PC-9 (cell line): ENCODE data around the gene PPP1CB. TPM values are rescaled to one million over a fixed set of nuclear protein-coding genes. Genes with fewer than 3 reads are reported as not detected.

Experiments used
- BruUV-seq: library from RNA; stranded (reverse); fragments of 400-500 nt; replicated peaks from 2 replicates; lab custom pipeline; 2021; lab: Mats Ljungman, UMichigan
- CTCF ChIA-PET: fragments of 300-600 bp; sonication (Branson Sonifier 250); formaldehyde crosslinking; loops from one replicate; lab custom pipeline; 2022; ENCODE audit warnings: antibody characterized with exemption; lab: Charles Lee
- POLR2A ChIA-PET: fragments of 300-600 bp; sonication (Branson Sonifier 250); formaldehyde crosslinking; loops from one replicate; lab custom pipeline; 2022; ENCODE audit warnings: antibody characterized with exemption; ENCODE audit not compliant: unreplicated experiment; lab: Charles Lee
- DNase-seq, 2 experiments: peaks; one replicate each; pipeline versions ENCODE4 v3.0.0 to v3.0.0-alpha.2; 2015 to 2022; ENCODE audit warnings: mixed read lengths in 1 of 2
- H2AFZ ChIP-seq: fragments of 200-600 bp; sonication (generic); 2 replicates; pipeline ENCODE4 v1.8.1; 2017; ENCODE audit warnings: antibody characterized with exemption
- H3F3A ChIP-seq: fragments of 200-600 bp; sonication (generic); 2 replicates; pipeline ENCODE4 v1.8.1; 2017; ENCODE audit warnings: antibody characterized with exemption, mild to moderate bottlenecking, low read depth; ENCODE audit not compliant: insufficient read depth
- H3K27ac ChIP-seq: fragments of 200-600 bp; sonication (generic); 2 replicates; pipeline ENCODE4 v1.6.1; 2016; ENCODE audit warnings: mixed run types
- H3K27me3 ChIP-seq: fragments of 200-600 bp; sonication (generic); 2 replicates; pipeline ENCODE4 v1.6.1; 2016; ENCODE audit warnings: low read depth, mixed run types; ENCODE audit not compliant: insufficient read depth
- H3K36me3 ChIP-seq: fragments of 200-600 bp; sonication (generic); 2 replicates; pipeline ENCODE4 v1.6.1; 2016; ENCODE audit warnings: low read depth, mixed run types
- H3K4me1 ChIP-seq: fragments of 200-600 bp; sonication (generic); replicated peaks from 2 replicates; pipeline ENCODE4 v1.6.1; 2016; ENCODE audit warnings: mixed run types; ENCODE audit not compliant: insufficient read depth
- H3K4me2 ChIP-seq: fragments of 200-600 bp; sonication (generic); 2 replicates; pipeline ENCODE4 v1.6.1; 2017; ENCODE audit warnings: mixed run types
- H3K4me3 ChIP-seq: fragments of 200-600 bp; sonication (generic); 2 replicates; pipeline ENCODE4 v1.6.1; 2016; ENCODE audit warnings: mixed run types
- H3K79me2 ChIP-seq: fragments of 200-600 bp; sonication (generic); 2 replicates; pipeline ENCODE4 v1.6.1; 2017; ENCODE audit warnings: low read depth, mixed run types
- H3K9me2 ChIP-seq: fragments of 200-600 bp; sonication (generic); 2 replicates; pipeline ENCODE4 v1.8.1; 2017; ENCODE audit warnings: mild to moderate bottlenecking; ENCODE audit not compliant: insufficient read depth
- H3K9me3 ChIP-seq: fragments of 200-600 bp; sonication (generic); 2 replicates; pipeline ENCODE4 v1.8.1; 2016; ENCODE audit warnings: low read depth; ENCODE audit not compliant: insufficient read depth
- H4K20me1 ChIP-seq: fragments of 200-600 bp; sonication (generic); 2 replicates; pipeline ENCODE4 v1.8.1; 2017; ENCODE audit not compliant: insufficient read depth
- CTCF ChIP-seq: fragments of 200-600 bp; sonication (generic); conservative IDR thresholded peaks from 2 replicates; pipeline ENCODE4 v1.6.1; 2017; ENCODE audit warnings: mixed run types, antibody characterized with exemption, mild to moderate bottlenecking, moderate library complexity
- EZH2 ChIP-seq: fragments of 200-600 bp; sonication (generic); IDR thresholded peaks from 2 replicates; pipeline ENCODE4 v1.8.0; 2017; ENCODE audit warnings: antibody characterized with exemption, low read depth
- intact Hi-C: fragments of 100-400 bp; cut with micrococcal nuclease; formaldehyde crosslinking; loops from one replicate; pipeline ENCODE4 v1.10.0; 2022; ENCODE audit not compliant: unreplicated experiment
- total RNA-seq: library from RNA; stranded (reverse); gene quantifications from 2 replicates; pipeline ENCODE4 v1.2.3, GENCODE V29; 2021

Gene PPP1CB
- total RNA-seq, 1 experiment from 2014 or later: 231 TPM

GRCh38 chr2:28721601-28722191 lies 29.9 kb upstream of the PPP1CB start:
- Histone ChIP-seq H3K4me2 (no peak overlapping the region), H3K9me2 (no peaks in the 10 kb centered on the region), H3K27me3 (no peaks in the 10 kb centered on the region), H3K9me3 (no peaks in the 10 kb centered on the region), H2AFZ (no peak overlapping the region), H3K27ac (no peak overlapping the region), H3K4me3 (no peak overlapping the region), H3K36me3 (no peaks in the 10 kb centered on the region), H4K20me1 (no peaks in the 10 kb centered on the region), H3K79me2 (no peaks in the 10 kb centered on the region), H3F3A (peaks cover 22% of the 10 kb centered on the region), H3K4me1 (peaks cover 18% of the 10 kb centered on the region)
- no peak for DNase-seq
- TF ChIP-seq CTCF: no peak
- no peak for TF ChIP-seq EZH2
- BruUV-seq: no TSS peak
- intact Hi-C loops: no loop called here
- CTCF ChIA-PET: no interaction called here
- POLR2A ChIA-PET: no interaction called here

- H3K79me2 ChIP-seq: no peaks in the 10 kb centered on the region
- peaks cover 7% of the 10 kb centered on the region; the same call in 1 of the 2 replicates for H3F3A ChIP-seq
- no peaks in the 10 kb centered on the region for H3K9me3 ChIP-seq
- H3K9me2 ChIP-seq: no peaks in the 10 kb centered on the region
- intact Hi-C loops: no loop called here
- H3K4me1 ChIP-seq: peaks cover 12% of the 10 kb centered on the region
- CTCF ChIA-PET: no interaction called here
- DNase-seq: no peak
- no TSS peak for BruUV-seq
- no peaks in the 10 kb centered on the region for H3K36me3 ChIP-seq
- no peak overlapping the region for H2AFZ ChIP-seq
- H3K4me3 ChIP-seq: no peak overlapping the region
- no peak overlapping the region for H3K27ac ChIP-seq
- POLR2A ChIA-PET: interaction anchor here (0.8 kb wide), 1 partner anchor 1623 kb away, joined by 7 read pairs; no protein-coding TSS in a partner anchor
- H3K4me2 ChIP-seq: no peak overlapping the region
- no peak for TF ChIP-seq CTCF
- TF ChIP-seq EZH2: no peak
- H3K27me3 ChIP-seq: no peaks in the 10 kb centered on the region
- no peaks in the 10 kb centered on the region for H4K20me1 ChIP-seq
Measured at GRCh38 chr2:28725021-28725711, 26.5 kb upstream of the PPP1CB start.

- no peaks in the 10 kb centered on the region for H3K9me3 ChIP-seq
- no peaks in the 10 kb centered on the region for H4K20me1 ChIP-seq
- H2AFZ ChIP-seq: no peak overlapping the region
- H3K79me2 ChIP-seq: no peaks in the 10 kb centered on the region
- H3F3A ChIP-seq: peaks cover 7% of the 10 kb centered on the region; the same call in 1 of the 2 replicates
- H3K4me2 ChIP-seq: no peak overlapping the region
- H3K9me2 ChIP-seq: no peaks in the 10 kb centered on the region
- POLR2A ChIA-PET: interaction anchor here (0.7 kb wide), 1 partner anchor 260 kb away, joined by 3 read pairs; no protein-coding TSS in a partner anchor
- no peak for TF ChIP-seq EZH2
- no peak overlapping the region for H3K4me3 ChIP-seq
- CTCF ChIA-PET: no interaction called here
- no peaks in the 10 kb centered on the region for H3K27me3 ChIP-seq
- H3K36me3 ChIP-seq: no peaks in the 10 kb centered on the region
- no peak for DNase-seq
- peaks cover 8% of the 10 kb centered on the region for H3K4me1 ChIP-seq
- no peak overlapping the region for H3K27ac ChIP-seq
- intact Hi-C loops: no loop called here
- no TSS peak for BruUV-seq
Measured at GRCh38 chr2:28726177-28726576, 25.5 kb upstream of the PPP1CB start.
